ENCODE results near the gene SLC39A8.

DNA sequence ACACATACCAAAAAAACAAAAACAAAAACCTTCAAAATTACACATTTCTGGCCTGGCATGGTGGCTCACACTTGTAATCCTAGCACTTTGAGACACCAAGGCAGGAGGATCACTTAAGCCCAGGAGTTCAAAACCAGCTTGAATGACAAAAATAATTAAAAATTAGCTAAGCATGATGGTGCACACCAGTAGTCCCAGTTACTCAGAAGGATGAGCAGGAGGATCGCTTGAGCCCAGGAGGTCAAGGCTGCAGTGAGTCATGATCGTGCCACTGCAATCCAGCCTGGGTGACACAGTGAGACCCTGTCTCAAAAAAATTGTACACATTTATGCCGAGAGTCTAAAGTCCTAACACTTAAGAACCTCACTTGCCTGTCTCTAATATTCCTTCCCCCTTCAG, 18.3 kb downstream of the SLC39A8 start:
- TF ChIP-seq, protein P1, sequence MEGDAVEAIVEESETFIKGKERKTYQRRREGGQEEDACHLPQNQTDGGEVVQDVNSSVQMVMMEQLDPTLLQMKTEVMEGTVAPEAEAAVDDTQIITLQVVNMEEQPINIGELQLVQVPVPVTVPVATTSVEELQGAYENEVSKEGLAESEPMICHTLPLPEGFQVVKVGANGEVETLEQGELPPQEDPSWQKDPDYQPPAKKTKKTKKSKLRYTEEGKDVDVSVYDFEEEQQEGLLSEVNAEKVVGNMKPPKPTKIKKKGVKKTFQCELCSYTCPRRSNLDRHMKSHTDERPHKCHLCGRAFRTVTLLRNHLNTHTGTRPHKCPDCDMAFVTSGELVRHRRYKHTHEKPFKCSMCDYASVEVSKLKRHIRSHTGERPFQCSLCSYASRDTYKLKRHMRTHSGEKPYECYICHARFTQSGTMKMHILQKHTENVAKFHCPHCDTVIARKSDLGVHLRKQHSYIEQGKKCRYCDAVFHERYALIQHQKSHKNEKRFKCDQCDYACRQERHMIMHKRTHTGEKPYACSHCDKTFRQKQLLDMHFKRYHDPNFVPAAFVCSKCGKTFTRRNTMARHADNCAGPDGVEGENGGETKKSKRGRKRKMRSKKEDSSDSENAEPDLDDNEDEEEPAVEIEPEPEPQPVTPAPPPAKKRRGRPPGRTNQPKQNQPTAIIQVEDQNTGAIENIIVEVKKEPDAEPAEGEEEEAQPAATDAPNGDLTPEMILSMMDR (IDR thresholded peaks at IDR 0.05) = no peak
- no peak for TF ChIP-seq POLR2AphosphoS5 (IDR thresholded peaks at IDR 0.05; ENCODE audit: insufficient read depth in 1 of 2, low read depth in 1 of 2)

Data from vagina (tissue), 2 donors.